ACHN (cell line): ENCODE measurements around the gene TULP1.
"Not testable (repeated sequence)": the region's sequence is repeated elsewhere in the genome, so short reads cannot be mapped to it uniquely, and the experiment has no call there.

Experiments used
- DNase-seq: peaks from one replicate; pipeline ENCODE4 v3.0.0-alpha.2; 2015
- in situ Hi-C: cut with HindIII; loops from 2 replicates; pipeline ENCODE4 v1.10.0; 2017; ENCODE audit warnings: low sequenced_read_pairs, low pct_ligation_motif_present, low pct_unique_long_range_greater_than_20kb

TULP1 gene

GRCh38 chr6:35512740-35513139, at the start of gene TULP1:
TULP1 (minus strand) TSS chr6:35512896; CDS start chr6:35512858, 38 bp downstream.
- no peak for DNase-seq
- in situ Hi-C loops: no loop called here

- no peak for DNase-seq
- in situ Hi-C loops: loop anchor here (25.0 kb wide), 1 partner anchor 175 kb away; the partner anchor contains the start of gene ARMC12
Observed at GRCh38 chr6:35562060-35562459, 49.4 kb upstream of the TULP1 start.

GRCh38 chr6:35561113-35561512, 48.4 kb upstream of the TULP1 start:
- DNase-seq: no peak
- in situ Hi-C loops: loop anchor here (25.0 kb wide), 1 partner anchor 176 kb away; the partner anchor contains the start of gene ARMC12

- in situ Hi-C loops: loop anchor here (25.0 kb wide), 1 partner anchor 179 kb away; the partner anchor contains the start of gene ARMC12
- no peak for DNase-seq
Observed at GRCh38 chr6:35558571-35558970, 45.9 kb upstream of the TULP1 start.

GRCh38 chr6:35557239-35557638, 44.5 kb upstream of the TULP1 start:
- in situ Hi-C loops: loop anchor here (25.0 kb wide), 1 partner anchor 180 kb away; the partner anchor contains the start of gene ARMC12
- no peak for DNase-seq

- DNase-seq: no peak
- in situ Hi-C loops: loop anchor here (25.0 kb wide), 1 partner anchor 182 kb away; the partner anchor contains the start of gene ARMC12
Observed at GRCh38 chr6:35554811-35555210, 42.1 kb upstream of the TULP1 start.

- DNase-seq: no peak
- in situ Hi-C loops: loop anchor here (25.0 kb wide), 1 partner anchor 184 kb away; the partner anchor contains the start of gene ARMC12
Observed at GRCh38 chr6:35553315-35553714, 40.6 kb upstream of the TULP1 start.

GRCh38 chr6:35552285-35552917, 39.7 kb upstream of the TULP1 start:
- peak; percentile 29 for DNase-seq
- in situ Hi-C loops: loop anchor here (25.0 kb wide), 1 partner anchor 185 kb away; the partner anchor contains the start of gene ARMC12

GRCh38 chr6:35550437-35550836, 37.7 kb upstream of the TULP1 start:
- in situ Hi-C loops: loop anchor here (25.0 kb wide), 1 partner anchor 187 kb away; the partner anchor contains the start of gene ARMC12
- no peak for DNase-seq

GRCh38 chr6:35547676-35548075, 35.0 kb upstream of the TULP1 start:
- in situ Hi-C loops: no loop called here
- DNase-seq: no peak

- no peak for DNase-seq
- in situ Hi-C loops: no loop called here
Observed at GRCh38 chr6:35544769-35545361, 32.2 kb upstream of the TULP1 start.

GRCh38 chr6:35543459-35544193, 30.9 kb upstream of the TULP1 start:
- in situ Hi-C loops: no loop called here
- no peak for DNase-seq

GRCh38 chr6:35541836-35542235, 29.1 kb upstream of the TULP1 start:
- no peak for DNase-seq
- in situ Hi-C loops: no loop called here

GRCh38 chr6:35539223-35539622, 26.5 kb upstream of the TULP1 start:
- DNase-seq: no peak
- in situ Hi-C loops: no loop called here

- in situ Hi-C loops: not testable (repeated sequence)
Observed at GRCh38 chr6:35535847-35536246, 23.2 kb upstream of the TULP1 start.

GRCh38 chr6:35534407-35535170, 21.9 kb upstream of the TULP1 start:
- in situ Hi-C loops: no loop called here
- no peak for DNase-seq

More at GRCh38 chr6:35535847-35536246, 23.2 kb upstream of the TULP1 start:
- DNase-seq: not testable (repeated sequence)

- in situ Hi-C loops: no loop called here
- DNase-seq: no peak
Observed at GRCh38 chr6:35533981-35534380, 21.3 kb upstream of the TULP1 start.

GRCh38 chr6:35532126-35532525, 19.4 kb upstream of the TULP1 start:
- in situ Hi-C loops: no loop called here
- DNase-seq: no peak
